ENCODE measurements around the gene SIAH2.
"Not testable (repeated sequence)": the region's sequence is repeated elsewhere in the genome, so short reads cannot be mapped to it uniquely, and the experiment has no call there.

Gene SIAH2

GRCh38 chr3:150763122-150763840, at the start of gene SIAH2:
TSS of gene SIAH2 (minus strand) at chr3:150763169. CDS start at chr3:150762849, 320 bp downstream.
- DNase-seq = peak; percentile 100

- no peak for DNase-seq
Measured at GRCh38 chr3:150811984-150812383, 49.0 kb upstream of the SIAH2 start.

- DNase-seq = no peak
Measured at GRCh38 chr3:150810641-150811040, 47.7 kb upstream of the SIAH2 start.

- DNase-seq = peak; percentile 68
Measured at GRCh38 chr3:150806185-150806835, 43.3 kb upstream of the SIAH2 start.

GRCh38 chr3:150805354-150805753, 42.4 kb upstream of the SIAH2 start:
- DNase-seq = no peak

- DNase-seq = no peak
Measured at GRCh38 chr3:150803440-150803985, 40.5 kb upstream of the SIAH2 start.

- no peak for DNase-seq
Measured at GRCh38 chr3:150800722-150801121, 37.8 kb upstream of the SIAH2 start.

GRCh38 chr3:150798122-150798618, 35.2 kb upstream of the SIAH2 start:
- DNase-seq = peak; percentile 39

- no peak for DNase-seq
Measured at GRCh38 chr3:150797155-150797554, 34.2 kb upstream of the SIAH2 start.

GRCh38 chr3:150796527-150796926, 33.6 kb upstream of the SIAH2 start:
- not testable (repeated sequence) for DNase-seq

- no peak for DNase-seq
Measured at GRCh38 chr3:150793641-150794040, 30.7 kb upstream of the SIAH2 start.

GRCh38 chr3:150790629-150791028, 27.7 kb upstream of the SIAH2 start:
- no peak for DNase-seq

GRCh38 chr3:150789451-150789850, 26.5 kb upstream of the SIAH2 start:
- no peak for DNase-seq

- peak; percentile 88 for DNase-seq
Measured at GRCh38 chr3:150787741-150788370, 24.9 kb upstream of the SIAH2 start.

GRCh38 chr3:150786791-150787190, 23.8 kb upstream of the SIAH2 start:
- no peak for DNase-seq

GRCh38 chr3:150784747-150785125, 21.8 kb upstream of the SIAH2 start:
- no peak for DNase-seq

- DNase-seq = no peak
Measured at GRCh38 chr3:150783920-150784746, 21.2 kb upstream of the SIAH2 start.

GRCh38 chr3:150783316-150783715, 20.3 kb upstream of the SIAH2 start:
- no peak for DNase-seq

- DNase-seq = no peak
Measured at GRCh38 chr3:150779402-150779858, 16.5 kb upstream of the SIAH2 start.

- DNase-seq = no peak
Measured at GRCh38 chr3:150778793-150779401, 15.9 kb upstream of the SIAH2 start.

- DNase-seq = no peak
Measured at GRCh38 chr3:150775001-150775599, 12.1 kb upstream of the SIAH2 start.

Data from NCI-H146 (cell line).